Suprapubic skin (tissue), 4 donors: Measurements from ENCODE around the gene TIGD4. TPM values are rescaled to one million over a fixed set of nuclear protein-coding genes. Genes with fewer than 3 reads are reported as not detected.

Experiments used
- DNase-seq, 2 donors: peaks; one replicate each; pipeline ENCODE4 v3.0.0-alpha.2; 2019; ENCODE audit warnings: low spot score in 2 of 2
- H3K27ac ChIP-seq: fragments of 200-600 bp; sonication (generic); one replicate; pipeline ENCODE4 v1.5.1; 2019
- H3K27me3 ChIP-seq: fragments of 200-600 bp; sonication (generic); one replicate; pipeline ENCODE4 v1.5.1; 2019
- H3K36me3 ChIP-seq: fragments of 200-600 bp; sonication (generic); one replicate; pipeline ENCODE4 v1.5.1; 2019
- H3K4me1 ChIP-seq: fragments of 200-600 bp; sonication (generic); one replicate; pipeline ENCODE4 v1.5.1; 2019
- H3K4me3 ChIP-seq: fragments of 200-600 bp; sonication (generic); one replicate; pipeline ENCODE4 v1.5.1; 2019; ENCODE audit warnings: mild to moderate bottlenecking
- H3K9me3 ChIP-seq: fragments of 200-600 bp; sonication (generic); one replicate; pipeline ENCODE4 v1.5.1; 2019
- CTCF ChIP-seq, 2 donors: fragments of 200-600 bp in 1 of 2; fragments of 450-650 bp in 1 of 2; sonication (generic) in 1 of 2; IDR thresholded peaks; one replicate each; pipeline ENCODE4 v1.5.1; 2016 to 2019; ENCODE audit warnings: antibody characterized with exemption in 2 of 2, mild to moderate bottlenecking in 1 of 2, moderate library complexity in 1 of 2
- EP300 ChIP-seq: sonication (generic); formaldehyde crosslinking; IDR thresholded peaks from one replicate; pipeline ENCODE4 v1.6.1; 2017; ENCODE audit warnings: antibody characterized with exemption
- POLR2A ChIP-seq, 2 donors: fragments of 450-650 bp; IDR thresholded peaks; one replicate each; pipeline ENCODE4 v1.6.1; 2017; ENCODE audit warnings: antibody characterized with exemption in 2 of 2, mild to moderate bottlenecking in 2 of 2, moderate library complexity in 2 of 2
- POLR2AphosphoS5 ChIP-seq, 3 donors: sonication (generic); formaldehyde crosslinking; IDR thresholded peaks; one replicate each; pipeline ENCODE4 v1.6.1; 2017; ENCODE audit warnings: antibody characterized with exemption in 3 of 3
- WGBS: methylation state at CpG from one replicate; pipeline ENCODE4 v1.1.5; 2018; 5-methylcytosine and 5-hydroxymethylcytosine counted together
- total RNA-seq, 4 donors: library from RNA; depleted of rRNA; stranded (reverse); fragments of >200 nt; gene quantifications; one replicate each; pipeline ENCODE4 v1.1.0, GENCODE V29; 2016

Gene TIGD4
- total RNA-seq, 4 donors from 2014 or later = 0.24 to 0.59 TPM; not detected in 2

- H3K9me3 ChIP-seq = no peaks in the 10 kb centered on the region
- H3K27me3 ChIP-seq = no peaks in the 10 kb centered on the region
- 93% methylated on average over 8 of the region's 8 CpGs for WGBS
- peaks cover 20% of the 10 kb centered on the region for H3K4me1 ChIP-seq
- H3K27ac ChIP-seq = no peak overlapping the region
- H3K36me3 ChIP-seq = no peaks in the 10 kb centered on the region
- DNase-seq = no peak
- TF ChIP-seq CTCF (IDR thresholded peaks at IDR 0.05) (no peak), POLR2AphosphoS5 (IDR thresholded peaks at IDR 0.05) (no peak), POLR2A (IDR thresholded peaks at IDR 0.05) (no peak), EP300 (no peak)
- no peak overlapping the region for H3K4me3 ChIP-seq
Observed at GRCh38 chr4:152808670-152809069, 29.1 kb upstream of the TIGD4 start.

- Histone ChIP-seq H3K27me3 (no peaks in the 10 kb centered on the region), H3K4me1 (peaks cover 20% of the 10 kb centered on the region), H3K9me3 (no peaks in the 10 kb centered on the region), H3K4me3 (no peak overlapping the region), H3K27ac (no peak overlapping the region), H3K36me3 (no peaks in the 10 kb centered on the region)
- TF ChIP-seq EP300 (no peak), POLR2AphosphoS5 (IDR thresholded peaks at IDR 0.05) (no peak), POLR2A (IDR thresholded peaks at IDR 0.05) (no peak), CTCF (IDR thresholded peaks at IDR 0.05) (no peak)
- no peak for DNase-seq
- 79% methylated on average over 3 of the region's 3 CpGs for WGBS
Observed at GRCh38 chr4:152807294-152807829, 27.8 kb upstream of the TIGD4 start.

GRCh38 chr4:152806501-152807125 is 27.1 kb upstream of the TIGD4 start:
- H3K4me3 ChIP-seq = no peak overlapping the region
- no peaks in the 10 kb centered on the region for H3K36me3 ChIP-seq
- no peak for DNase-seq
- no peaks in the 10 kb centered on the region for H3K27me3 ChIP-seq
- TF ChIP-seq POLR2A (IDR thresholded peaks at IDR 0.05) = no peak
- no peak for TF ChIP-seq POLR2AphosphoS5 (IDR thresholded peaks at IDR 0.05)
- TF ChIP-seq EP300 = no peak
- no peak for TF ChIP-seq CTCF (IDR thresholded peaks at IDR 0.05)
- H3K9me3 ChIP-seq = no peaks in the 10 kb centered on the region
- 76% methylated on average over 3 of the region's 3 CpGs for WGBS
- H3K27ac ChIP-seq = no peak overlapping the region
- H3K4me1 ChIP-seq = peaks cover 20% of the 10 kb centered on the region

- no peak overlapping the region for H3K27ac ChIP-seq
- H3K4me1 ChIP-seq = peaks cover 20% of the 10 kb centered on the region
- no peak for DNase-seq
- no peaks in the 10 kb centered on the region for H3K36me3 ChIP-seq
- H3K27me3 ChIP-seq = no peaks in the 10 kb centered on the region
- no peak for TF ChIP-seq CTCF (IDR thresholded peaks at IDR 0.05)
- no peak for TF ChIP-seq POLR2AphosphoS5 (IDR thresholded peaks at IDR 0.05)
- no peak for TF ChIP-seq EP300
- TF ChIP-seq POLR2A (IDR thresholded peaks at IDR 0.05) = no peak
- H3K4me3 ChIP-seq = no peak overlapping the region
- H3K9me3 ChIP-seq = no peaks in the 10 kb centered on the region
- 60% methylated on average over 2 of the region's 2 CpGs for WGBS
Observed at GRCh38 chr4:152805818-152806217, 26.3 kb upstream of the TIGD4 start.

- peaks cover 20% of the 10 kb centered on the region for H3K4me1 ChIP-seq
- DNase-seq = no peak
- H3K27me3 ChIP-seq = no peaks in the 10 kb centered on the region
- 76% methylated on average over 2 of the region's 2 CpGs for WGBS
- TF ChIP-seq POLR2A (IDR thresholded peaks at IDR 0.05) (no peak), EP300 (no peak), POLR2AphosphoS5 (IDR thresholded peaks at IDR 0.05) (no peak), CTCF (IDR thresholded peaks at IDR 0.05) (no peak)
- H3K4me3 ChIP-seq = no peak overlapping the region
- H3K9me3 ChIP-seq = no peaks in the 10 kb centered on the region
- H3K27ac ChIP-seq = no peak overlapping the region
- no peaks in the 10 kb centered on the region for H3K36me3 ChIP-seq
Observed at GRCh38 chr4:152805071-152805650, 25.6 kb upstream of the TIGD4 start.
